ENCODE results near the gene ATP1A3. TPM values are rescaled to one million over a fixed set of nuclear protein-coding genes. Genes with fewer than 3 reads are reported as not detected.

ATP1A3 gene
- total RNA-seq, 1 experiment from 2014 or later: 34.7 TPM

DNA sequence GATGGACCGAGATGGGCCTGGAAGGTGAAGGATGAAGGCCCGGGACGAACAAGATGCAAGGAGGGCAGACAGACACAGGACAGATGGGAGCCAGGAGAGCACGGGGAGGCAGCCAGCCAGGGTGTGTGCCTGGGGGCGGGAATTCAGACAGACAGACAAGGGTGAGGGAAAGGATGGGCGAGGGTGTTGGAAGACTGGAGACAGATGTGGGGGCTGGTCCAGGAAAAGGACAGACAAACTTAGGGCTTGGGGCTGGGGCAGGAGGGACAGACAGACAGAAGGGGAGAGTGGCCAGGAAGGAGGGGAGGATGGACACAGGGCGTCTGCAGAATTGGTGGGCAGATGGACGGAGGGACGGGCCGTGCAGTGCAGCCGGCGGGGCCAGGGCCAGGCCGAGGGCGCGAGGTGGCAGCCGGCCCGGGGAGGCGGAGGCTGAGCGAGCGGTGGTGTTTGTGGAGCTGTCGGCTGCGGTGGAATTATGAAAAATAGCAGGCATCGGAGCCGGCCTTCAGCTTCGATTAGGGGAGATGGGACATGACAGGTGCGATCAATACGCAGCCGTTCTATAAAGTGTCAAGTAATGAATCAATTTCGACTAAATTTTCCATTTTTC, 61.2 kb downstream of the ATP1A3 start:
- Histone ChIP-seq H3K36me3 (ENCODE audit: control insufficient read depth in 1 of 2, insufficient read depth in 2 of 2, low read length in 2 of 2) (no peaks in the 10 kb centered on the region), H4K20me1 (ENCODE audit: insufficient read depth) (no peaks in the 10 kb centered on the region), H3K9me2 (ENCODE audit: insufficient read depth) (no peaks in the 10 kb centered on the region), H3K27me3 (ENCODE audit: insufficient read depth, low read length) (no peaks in the 10 kb centered on the region; the same call in 1 of the 2 replicates), H3K27ac (ENCODE audit: low read depth, low read length) (no peak overlapping the region), H2AFZ (ENCODE audit: low read depth, low read length, poor library complexity, severe bottlenecking) (no peak overlapping the region), H3K4me1 (ENCODE audit: control insufficient read depth in 1 of 2, insufficient read depth in 2 of 2, low read length in 2 of 2) (peaks cover 12 to 33% of the 10 kb centered on the region in 2 experiments), H3K4me2 (ENCODE audit: low read length) (no peak overlapping the region), H3K9ac (ENCODE audit: low read length) (no peak overlapping the region), H3K79me2 (ENCODE audit: insufficient read depth, low read length) (no peaks in the 10 kb centered on the region), H3K9me3 (ENCODE audit: control insufficient read depth in 1 of 2, insufficient read depth in 1 of 2, low read depth in 1 of 2, low read length in 2 of 2) (no peaks in the 10 kb centered on the region), H3K4me3 (replicated peaks in 1 of 2; ENCODE audit: low read depth in 1 of 2, low read length in 2 of 2) (no peak overlapping the region)
- TF ChIP-seq SRF (IDR thresholded peaks at IDR 0.05; ENCODE audit: low read depth) (no peak), CEBPB (IDR thresholded peaks at IDR 0.05; ENCODE audit: low read depth) (no peak), POLR2A (IDR thresholded peaks at IDR 0.05; ENCODE audit: borderline replicate concordance, extremely low read depth, insufficient read depth, insufficient read length) (no peak), EZH2 (IDR thresholded peaks at IDR 0.05) (no peak), JUND (IDR thresholded peaks at IDR 0.05) (no peak), EGR1 (IDR thresholded peaks at IDR 0.05; ENCODE audit: low read depth) (no peak), ZFX (IDR thresholded peaks at IDR 0.05) (no peak), RAD21 (IDR thresholded peaks at IDR 0.05; ENCODE audit: low read depth) (no peak), SP1 (IDR thresholded peaks at IDR 0.05; ENCODE audit: low read depth) (no peak), EZH2phosphoT487 (IDR thresholded peaks at IDR 0.05; ENCODE audit: borderline replicate concordance) (no peak), POLR2AphosphoS5 (IDR thresholded peaks at IDR 0.05; ENCODE audit: low read depth, low read length) (no peak), ELF1 (IDR thresholded peaks at IDR 0.05; ENCODE audit: borderline replicate concordance, low read depth) (no peak), CBX3 (IDR thresholded peaks at IDR 0.05; ENCODE audit: low read depth) (no peak)
- TF ChIP-seq, protein P1, sequence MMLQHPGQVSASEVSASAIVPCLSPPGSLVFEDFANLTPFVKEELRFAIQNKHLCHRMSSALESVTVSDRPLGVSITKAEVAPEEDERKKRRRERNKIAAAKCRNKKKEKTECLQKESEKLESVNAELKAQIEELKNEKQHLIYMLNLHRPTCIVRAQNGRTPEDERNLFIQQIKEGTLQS (IDR thresholded peaks at IDR 0.05): no peak
- TF ChIP-seq, protein P2, sequence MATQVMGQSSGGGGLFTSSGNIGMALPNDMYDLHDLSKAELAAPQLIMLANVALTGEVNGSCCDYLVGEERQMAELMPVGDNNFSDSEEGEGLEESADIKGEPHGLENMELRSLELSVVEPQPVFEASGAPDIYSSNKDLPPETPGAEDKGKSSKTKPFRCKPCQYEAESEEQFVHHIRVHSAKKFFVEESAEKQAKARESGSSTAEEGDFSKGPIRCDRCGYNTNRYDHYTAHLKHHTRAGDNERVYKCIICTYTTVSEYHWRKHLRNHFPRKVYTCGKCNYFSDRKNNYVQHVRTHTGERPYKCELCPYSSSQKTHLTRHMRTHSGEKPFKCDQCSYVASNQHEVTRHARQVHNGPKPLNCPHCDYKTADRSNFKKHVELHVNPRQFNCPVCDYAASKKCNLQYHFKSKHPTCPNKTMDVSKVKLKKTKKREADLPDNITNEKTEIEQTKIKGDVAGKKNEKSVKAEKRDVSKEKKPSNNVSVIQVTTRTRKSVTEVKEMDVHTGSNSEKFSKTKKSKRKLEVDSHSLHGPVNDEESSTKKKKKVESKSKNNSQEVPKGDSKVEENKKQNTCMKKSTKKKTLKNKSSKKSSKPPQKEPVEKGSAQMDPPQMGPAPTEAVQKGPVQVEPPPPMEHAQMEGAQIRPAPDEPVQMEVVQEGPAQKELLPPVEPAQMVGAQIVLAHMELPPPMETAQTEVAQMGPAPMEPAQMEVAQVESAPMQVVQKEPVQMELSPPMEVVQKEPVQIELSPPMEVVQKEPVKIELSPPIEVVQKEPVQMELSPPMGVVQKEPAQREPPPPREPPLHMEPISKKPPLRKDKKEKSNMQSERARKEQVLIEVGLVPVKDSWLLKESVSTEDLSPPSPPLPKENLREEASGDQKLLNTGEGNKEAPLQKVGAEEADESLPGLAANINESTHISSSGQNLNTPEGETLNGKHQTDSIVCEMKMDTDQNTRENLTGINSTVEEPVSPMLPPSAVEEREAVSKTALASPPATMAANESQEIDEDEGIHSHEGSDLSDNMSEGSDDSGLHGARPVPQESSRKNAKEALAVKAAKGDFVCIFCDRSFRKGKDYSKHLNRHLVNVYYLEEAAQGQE (IDR thresholded peaks at IDR 0.05; ENCODE audit: low read depth): no peak
- TF ChIP-seq, protein P3, sequence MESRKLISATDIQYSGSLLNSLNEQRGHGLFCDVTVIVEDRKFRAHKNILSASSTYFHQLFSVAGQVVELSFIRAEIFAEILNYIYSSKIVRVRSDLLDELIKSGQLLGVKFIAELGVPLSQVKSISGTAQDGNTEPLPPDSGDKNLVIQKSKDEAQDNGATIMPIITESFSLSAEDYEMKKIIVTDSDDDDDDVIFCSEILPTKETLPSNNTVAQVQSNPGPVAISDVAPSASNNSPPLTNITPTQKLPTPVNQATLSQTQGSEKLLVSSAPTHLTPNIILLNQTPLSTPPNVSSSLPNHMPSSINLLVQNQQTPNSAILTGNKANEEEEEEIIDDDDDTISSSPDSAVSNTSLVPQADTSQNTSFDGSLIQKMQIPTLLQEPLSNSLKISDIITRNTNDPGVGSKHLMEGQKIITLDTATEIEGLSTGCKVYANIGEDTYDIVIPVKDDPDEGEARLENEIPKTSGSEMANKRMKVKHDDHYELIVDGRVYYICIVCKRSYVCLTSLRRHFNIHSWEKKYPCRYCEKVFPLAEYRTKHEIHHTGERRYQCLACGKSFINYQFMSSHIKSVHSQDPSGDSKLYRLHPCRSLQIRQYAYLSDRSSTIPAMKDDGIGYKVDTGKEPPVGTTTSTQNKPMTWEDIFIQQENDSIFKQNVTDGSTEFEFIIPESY (IDR thresholded peaks at IDR 0.05; ENCODE audit: extremely low read depth, insufficient replicate concordance, low read length): no peak
- TF ChIP-seq, protein P4, sequence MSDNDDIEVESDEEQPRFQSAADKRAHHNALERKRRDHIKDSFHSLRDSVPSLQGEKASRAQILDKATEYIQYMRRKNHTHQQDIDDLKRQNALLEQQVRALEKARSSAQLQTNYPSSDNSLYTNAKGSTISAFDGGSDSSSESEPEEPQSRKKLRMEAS (IDR thresholded peaks at IDR 0.05): no peak
- DNase-seq (ENCODE audit: low read depth, low spot score) (no peak), ATAC-seq (no peak)
- ChIA-PET POLR2A (no interaction called here), RAD21 (ENCODE audit: low non-redundant PET in 1 of 2, low total read pairs in 2 of 2, uncharacterized antibody in 2 of 2, unreplicated experiment in 2 of 2) (no interaction called here), CTCF (no interaction called here)
- intact Hi-C loops (cut with micrococcal nuclease): no loop called here
- BruUV-seq (replicated peaks): no TSS peak
